ENCODE measurements around the gene RBMX.
"Not testable (repeated sequence)": the region's sequence is repeated elsewhere in the genome, so short reads cannot be mapped to it uniquely, and the experiment has no call there.

The RBMX gene

DNA sequence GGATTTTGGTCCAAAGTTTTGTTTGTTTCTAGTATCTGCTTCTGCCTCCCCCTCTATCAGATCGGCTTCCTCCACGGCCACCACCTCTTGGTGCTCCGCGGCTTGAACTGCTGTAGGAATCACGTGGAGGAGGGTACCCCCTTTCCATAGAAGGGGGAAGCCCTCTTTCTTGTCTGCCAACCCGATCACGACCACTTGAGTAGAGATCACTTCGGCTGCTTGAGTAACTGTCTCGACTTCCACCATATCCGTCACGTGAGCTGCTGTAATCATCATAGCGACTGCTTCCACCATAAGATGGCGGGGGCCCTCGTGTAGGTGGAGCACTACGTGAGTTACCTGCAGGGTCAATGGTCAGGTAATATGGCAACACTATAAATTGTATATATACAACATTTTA, 6.4 kb downstream of the RBMX start:
- not testable (repeated sequence) for DNase-seq

DNA sequence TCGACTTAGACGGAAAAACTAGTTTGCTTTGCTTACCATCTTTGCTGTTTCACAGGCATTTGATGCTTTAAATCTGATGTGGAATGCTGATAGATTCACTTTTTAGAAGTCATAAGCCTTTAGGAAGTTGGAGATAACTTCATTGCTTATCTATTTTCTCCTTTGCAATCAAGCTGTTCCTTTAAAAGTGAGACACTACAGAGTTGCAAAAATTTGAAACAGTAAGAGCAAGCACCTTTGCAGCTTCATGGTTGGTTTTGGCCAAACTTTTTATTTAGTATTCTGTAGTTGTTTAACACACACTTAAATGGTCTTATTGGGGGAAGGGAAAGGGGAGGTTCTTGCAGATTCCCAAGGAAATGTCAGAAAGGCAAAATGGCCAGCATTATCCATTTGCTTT, 7.3 kb downstream of the RBMX start:
- not testable (repeated sequence) for DNase-seq

DNA sequence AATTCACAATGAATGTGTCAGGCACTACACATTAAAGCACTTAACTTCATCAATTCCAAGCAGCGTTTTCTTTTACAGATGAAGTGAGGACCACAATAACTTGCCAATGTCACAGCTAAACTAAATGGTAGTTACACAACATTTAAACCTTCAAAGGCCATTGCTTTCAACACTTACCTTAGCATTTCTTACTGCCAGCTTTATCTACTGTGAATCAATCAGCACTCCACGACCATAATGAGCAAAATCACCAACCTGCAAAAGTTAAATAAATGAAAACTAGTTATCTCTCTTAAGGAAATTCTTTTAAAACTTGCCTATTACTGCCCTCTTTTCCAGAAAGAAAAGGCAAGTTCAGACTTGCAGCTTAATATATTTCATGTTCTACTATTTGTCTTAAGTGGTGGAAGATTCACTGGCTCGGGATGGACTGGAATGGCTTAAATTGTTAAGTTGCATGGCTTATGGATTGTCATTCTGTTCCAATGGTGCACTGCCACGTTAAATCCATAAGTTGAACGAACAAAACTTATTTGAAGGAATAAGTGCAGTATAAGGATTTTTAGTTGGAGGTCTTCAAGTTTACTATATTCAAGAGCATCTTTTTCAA, 8.3 kb downstream of the RBMX start:
- DNase-seq: no peak

DNA sequence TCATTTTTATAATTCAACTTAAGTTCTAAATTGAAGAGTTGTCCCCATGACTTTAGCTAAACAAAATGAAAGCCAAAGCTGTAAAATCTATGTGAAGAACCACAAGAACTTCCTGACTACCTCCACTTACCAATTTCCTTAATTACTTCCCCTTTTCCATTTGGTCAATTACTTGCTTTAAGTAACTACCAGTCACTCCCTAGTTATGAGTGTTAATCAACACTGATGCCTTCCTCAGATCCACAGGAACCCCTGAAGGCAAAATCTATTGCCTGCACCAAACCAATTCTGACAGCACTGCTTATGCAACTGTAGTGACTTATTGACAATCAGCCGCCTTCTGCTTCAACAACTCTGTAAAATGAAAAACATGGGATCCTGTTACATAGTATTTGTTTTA, 10.5 kb downstream of the RBMX start:
- DNase-seq: no peak

DNA sequence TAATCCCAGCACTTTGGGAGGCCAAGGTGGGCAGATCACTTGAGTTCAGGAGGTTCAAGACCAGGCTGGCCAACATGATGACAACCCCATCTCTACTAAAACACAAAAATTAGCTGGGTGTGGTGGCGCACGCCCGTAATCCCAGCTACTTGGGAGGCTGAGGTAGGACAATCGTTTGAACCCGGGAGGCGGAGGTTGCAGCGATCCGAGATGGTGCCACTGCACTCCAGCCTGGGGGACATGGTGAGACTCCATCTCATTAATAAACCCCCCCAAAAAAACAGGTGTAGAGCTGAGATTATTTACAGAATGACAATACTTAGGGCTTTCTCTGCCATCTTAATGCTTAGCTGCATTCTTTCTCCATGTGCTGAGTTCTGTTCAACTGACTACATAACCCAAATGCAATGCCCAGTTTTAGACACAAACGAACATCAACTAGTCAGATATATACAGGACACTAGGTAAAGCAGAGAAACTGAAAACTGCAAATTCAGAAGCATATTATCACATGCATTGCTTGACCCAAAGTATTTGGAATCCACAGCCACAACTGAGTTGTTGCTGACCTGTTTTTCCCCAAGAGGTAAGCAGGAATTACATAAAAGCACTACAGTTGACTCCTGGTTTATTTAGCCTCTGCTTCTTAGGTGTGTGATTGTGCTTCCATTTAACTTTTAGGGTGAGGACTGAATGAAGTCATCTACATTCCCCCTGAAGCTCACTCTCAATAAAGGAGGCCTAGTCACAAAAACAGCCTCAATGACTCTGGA, 12.1 kb downstream of the RBMX start:
- no peak for DNase-seq

DNA sequence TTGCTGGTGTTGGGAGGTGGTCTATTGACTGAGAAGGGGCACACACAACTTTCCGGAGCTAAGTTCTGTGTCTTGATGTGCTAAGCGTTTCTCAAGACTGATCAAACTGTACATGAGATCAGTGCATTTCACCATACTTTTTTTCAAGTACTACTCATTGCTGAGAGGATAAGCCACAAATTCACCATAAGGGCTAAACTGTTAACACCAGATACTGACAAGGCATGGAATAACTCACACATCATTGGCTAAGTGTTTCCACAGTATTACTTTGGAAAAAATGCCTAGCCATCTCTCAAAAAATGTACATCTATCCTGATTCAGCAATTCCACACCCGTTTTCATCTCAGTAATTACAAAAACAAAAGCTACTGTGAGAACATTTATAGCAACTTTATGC, 13.0 kb downstream of the RBMX start:
- no peak for DNase-seq

DNA sequence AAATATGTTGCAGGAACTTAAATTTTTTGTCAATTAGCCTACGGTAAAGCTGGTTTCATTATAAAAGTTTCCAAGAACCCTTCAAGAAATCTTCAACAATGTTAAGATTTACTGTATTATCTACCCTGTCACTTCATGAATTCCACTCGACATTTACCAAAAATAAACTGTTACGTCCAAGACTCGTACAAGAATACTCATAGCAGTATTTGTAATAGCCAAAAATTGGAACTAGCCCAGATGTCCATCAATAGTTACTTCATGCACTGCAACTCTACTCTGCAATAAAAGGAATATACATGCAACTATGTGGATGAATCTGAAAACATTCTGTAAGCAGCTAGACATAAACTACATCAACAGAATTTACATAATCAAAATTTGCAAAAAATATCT, 13.4 kb downstream of the RBMX start:
- DNase-seq: no peak

DNA sequence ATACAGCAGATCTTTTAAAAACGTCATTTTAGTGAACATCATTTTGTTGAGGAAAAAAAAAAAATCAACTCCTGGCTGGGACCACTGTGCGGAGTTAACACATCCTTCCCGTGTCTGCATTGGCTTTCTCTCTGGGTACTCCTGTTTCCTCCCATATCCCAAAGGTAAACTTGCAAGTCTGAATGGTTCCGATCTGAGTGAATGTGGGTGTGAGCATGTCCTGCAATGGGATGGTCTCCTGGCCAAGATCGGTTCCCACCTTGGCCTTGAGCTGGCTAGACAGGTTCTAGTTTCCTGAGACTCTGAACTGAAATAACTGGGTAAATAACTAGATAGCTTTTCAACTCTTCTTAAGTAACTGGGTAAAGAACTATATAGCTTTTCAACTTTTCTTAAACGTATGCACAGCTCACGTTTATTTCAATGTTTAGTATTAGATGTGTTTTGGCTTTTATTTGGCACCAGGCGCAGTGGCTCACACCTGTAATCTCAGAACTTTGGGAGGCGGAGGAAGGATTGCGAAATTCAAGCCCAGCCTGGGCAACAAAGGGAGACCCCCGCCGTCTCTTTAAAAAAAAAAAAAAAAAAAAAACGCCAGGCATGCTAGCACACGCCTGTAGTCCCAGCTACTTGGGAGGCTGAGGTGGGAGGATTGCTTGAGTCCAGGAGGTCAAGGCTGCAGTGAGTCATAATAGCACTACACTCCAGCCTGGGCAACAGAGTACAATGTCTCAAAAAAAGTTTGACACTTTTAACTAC, 14.0 kb downstream of the RBMX start:
- DNase-seq: no peak

DNA sequence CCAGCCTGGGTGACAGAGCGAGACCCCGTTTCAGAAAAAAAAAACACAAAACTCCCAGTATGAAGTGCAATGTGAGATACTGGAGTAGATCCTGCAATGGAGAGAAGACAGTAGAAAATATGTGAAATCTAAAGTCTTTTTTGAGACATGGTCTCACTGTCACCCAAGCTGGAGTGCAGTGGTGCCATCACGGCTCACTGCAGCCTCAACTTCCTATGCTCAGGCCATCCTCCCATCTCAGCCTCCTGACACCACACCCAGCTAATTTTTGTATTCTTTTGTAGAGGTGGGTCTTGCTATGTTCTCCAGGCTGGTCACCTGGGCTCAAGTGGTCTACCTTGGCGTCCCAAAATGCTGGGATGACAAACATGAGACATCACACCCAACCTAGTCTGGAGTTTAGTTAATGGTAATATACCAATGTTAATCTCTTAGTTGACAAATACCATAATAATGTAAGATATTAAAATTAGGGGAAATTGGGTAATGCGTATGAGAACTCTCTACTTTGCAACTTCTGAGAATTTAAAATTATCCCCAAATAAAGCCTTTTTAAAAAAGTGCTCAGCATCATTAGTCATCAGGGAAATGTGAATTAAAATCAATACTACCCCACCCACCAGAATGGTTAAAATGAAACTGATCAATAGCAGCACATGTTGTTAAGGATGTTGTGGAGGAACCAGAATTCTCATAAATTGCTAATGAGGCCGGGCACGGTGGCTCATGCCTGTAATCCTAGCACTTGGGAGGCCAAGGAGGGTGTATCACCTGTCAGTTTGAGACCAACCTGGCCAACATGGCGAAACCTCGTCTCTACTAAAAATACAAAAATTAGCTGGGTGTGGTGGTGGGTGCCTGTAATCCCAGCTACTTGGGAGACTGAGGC, 15.0 kb downstream of the RBMX start:
- DNase-seq: no peak

DNA sequence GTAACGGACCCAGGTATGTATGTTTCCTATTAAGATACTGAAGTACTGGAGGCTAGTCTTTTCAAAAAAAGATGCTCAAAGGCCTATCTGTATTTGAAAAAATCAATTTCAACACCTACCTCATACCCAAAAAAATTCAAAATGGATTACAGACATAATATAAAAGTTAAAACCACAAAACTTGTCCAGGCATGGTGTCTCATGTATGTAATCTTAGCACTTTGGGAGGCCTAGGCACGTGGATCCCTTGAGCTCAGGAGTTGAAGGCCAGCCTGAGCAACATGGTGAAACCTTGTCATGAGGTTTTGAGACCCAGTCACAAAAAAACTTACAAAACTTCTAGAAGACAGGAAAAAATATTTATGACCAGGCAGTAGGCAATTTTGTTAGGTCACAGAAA, 16.7 kb downstream of the RBMX start:
- DNase-seq: no peak

DNA sequence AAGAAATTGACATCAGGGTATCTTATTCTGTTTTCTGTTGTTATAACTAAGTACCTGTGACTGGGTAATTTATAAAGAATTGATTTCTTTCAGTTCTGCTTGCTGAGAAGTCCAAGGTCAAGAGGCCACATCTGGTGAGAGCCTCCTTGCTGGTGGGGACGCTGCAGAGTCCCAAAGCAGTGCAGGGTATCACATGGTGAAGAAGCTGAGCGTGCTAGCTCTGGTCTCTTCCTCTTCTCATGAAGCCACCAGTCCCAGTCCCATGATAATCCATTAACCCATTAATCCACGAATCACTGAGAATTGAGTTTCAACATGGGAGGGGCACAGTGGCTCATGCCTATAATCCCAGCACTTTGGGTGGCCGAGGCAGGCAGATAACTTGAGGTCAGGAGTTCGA, 18.0 kb downstream of the RBMX start:
- DNase-seq: no peak

DNA sequence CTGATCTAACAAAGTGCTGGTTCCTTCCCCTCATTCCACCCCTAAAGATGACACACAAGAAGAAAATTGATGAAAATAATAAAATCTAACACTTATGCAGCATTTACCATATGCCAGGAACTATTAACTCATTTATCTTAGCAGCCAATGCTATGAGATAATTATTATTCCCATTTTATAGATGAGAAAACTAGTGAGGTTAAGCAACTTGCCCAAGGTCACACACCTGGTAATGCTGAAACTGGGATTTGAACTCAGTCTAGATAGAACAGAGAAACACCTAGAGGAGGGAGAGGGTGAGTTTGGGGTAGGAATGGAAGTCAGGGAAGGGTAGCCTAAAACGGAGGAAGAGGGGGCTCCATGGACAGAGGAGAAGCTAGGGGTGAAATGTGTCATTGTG, 18.6 kb downstream of the RBMX start:
- DNase-seq: no peak

DNA sequence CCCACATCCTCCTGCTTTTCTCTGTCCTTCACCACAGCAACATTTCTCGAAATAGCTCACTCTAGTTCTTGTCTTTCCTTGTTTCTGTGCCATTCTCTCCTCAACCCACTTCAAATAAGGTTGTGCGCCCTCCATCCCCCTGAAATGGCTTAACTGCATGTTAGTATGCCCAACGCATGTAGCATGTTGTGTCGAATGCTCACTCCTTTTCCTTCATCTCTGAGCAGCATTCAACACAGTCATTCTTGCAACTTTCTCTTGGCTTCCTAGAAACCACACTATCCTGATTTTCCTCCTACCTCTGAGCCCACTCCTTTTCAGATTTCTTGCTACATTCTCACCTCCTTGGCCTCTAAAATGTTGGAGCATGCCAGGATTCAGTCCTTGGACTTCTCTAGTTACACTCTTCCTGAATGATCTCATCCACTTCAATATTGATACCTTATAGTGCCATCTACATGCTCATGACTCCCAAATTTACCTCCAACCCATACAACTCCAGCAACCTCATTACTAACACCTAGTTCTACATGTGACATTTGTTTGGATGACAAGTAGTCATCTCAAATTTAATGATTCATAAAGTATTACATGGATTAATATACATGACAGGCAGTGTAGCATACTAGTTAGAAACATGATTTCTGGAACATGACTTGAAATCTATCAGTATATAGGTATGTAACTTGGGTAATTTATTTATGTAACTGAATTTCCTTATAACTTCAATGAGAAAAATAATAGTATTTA, 22.3 kb downstream of the RBMX start:
- DNase-seq: no peak

DNA sequence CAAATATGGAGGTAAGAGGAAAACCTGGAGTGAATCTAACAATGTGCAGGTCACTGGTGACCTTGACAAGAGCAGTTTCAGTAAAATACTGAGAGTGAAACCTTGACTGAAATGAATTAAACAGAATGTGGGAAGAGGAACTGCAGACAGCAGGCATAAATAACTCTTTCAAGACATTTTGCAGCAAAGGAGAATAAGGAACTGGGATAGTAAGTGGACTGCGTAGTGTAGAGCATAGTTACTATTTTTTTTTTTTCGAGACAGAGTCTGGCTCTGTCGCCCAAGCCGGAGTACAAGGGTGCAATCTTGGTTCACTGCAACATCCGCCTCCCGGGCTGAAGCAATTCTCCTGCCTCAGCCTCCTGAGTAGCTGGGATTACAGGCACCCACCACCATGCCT, 24.0 kb downstream of the RBMX start:
- no peak for DNase-seq

DNA sequence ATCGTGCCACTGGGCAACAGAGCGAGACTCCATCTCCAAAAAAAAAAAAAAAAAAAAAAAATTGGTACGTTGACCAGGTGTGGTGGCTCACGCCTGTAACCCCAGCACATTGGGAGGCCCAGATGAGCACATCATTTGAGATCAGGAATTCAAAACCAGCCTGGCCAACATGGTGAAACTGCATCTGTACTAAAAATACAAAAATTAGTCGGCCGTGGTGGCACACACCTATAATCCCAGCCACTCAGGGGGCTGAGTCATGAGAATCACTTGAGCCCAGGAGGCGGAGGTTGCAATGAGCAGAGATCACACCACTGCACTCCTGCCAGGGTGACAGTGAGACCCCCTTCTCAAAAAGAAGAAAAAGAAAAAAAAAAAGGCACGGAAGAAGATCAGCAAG, 24.5 kb downstream of the RBMX start:
- no peak for DNase-seq

DNA sequence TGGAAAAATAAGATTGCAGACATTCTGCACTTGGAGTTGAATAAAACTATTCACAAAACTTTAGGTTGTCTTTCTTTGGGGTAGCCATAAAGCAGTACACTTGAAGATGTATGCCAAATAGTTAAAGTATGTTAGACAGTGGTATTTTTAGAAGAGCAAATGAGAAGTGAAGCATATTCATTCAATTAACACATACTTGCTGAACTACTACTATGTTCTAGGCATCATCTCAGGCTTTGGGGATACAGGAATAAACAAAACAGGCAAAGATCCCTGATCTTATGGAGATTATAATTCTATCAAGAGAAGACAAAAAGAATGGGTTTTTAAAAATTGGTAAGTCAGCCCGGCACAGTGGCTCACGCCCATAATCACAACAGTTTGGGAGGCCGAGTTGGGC, 29.0 kb downstream of the RBMX start:
- DNase-seq: no peak

DNA sequence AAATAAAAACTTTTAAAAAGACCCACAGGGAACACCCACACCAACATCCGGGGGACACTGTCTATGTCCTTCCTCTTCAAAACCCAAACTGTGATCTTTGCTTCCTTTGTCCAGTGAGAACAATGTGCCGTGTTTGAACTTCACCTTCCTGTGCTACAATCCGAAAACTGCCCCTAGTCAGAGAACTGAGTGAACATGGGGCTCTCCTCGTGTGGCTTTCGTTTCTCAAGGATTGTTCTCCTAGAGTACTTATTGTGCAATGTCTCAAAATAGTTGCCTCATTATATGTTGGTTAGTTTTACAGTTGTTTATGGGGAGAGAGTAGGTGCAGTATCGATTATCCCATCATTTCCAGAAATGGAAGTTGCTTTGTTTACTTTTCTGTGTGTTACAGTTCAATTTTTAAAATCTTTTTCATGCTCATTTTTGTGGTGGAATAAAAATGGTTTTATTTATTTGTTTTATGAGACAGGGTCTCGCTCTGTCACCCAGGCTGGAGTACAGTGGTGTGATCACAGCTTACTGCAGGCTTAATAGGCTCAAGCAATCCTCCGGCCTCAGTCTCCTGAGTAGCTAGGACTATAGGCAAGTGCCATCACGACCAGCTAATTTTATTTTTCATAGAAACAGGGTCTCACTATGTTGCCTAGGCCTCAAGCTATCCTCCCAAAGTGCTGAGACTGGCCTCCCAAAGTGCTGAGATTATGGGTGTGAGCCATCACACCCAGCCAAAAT, 29.9 kb downstream of the RBMX start:
- DNase-seq: no peak

DNA sequence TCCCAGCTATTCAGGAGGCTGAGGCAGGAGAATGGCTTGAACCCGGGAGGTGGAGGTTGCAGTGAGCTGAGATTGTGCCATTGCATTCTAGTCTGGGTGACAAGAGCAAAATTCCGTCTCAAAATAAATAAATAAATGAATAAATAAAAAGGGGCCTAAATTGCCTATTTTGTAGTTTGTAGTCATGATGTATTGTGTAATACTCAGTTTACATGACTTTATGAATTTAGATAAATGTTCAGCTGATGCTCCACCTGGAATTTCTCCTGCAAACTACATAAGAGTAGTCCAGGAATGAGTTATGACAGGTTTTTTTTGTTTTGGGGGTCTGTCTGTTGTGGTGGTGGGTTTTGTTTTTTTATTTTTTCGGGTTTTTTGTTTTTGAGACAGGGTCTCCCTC, 31.1 kb downstream of the RBMX start:
- DNase-seq: no peak

DNA sequence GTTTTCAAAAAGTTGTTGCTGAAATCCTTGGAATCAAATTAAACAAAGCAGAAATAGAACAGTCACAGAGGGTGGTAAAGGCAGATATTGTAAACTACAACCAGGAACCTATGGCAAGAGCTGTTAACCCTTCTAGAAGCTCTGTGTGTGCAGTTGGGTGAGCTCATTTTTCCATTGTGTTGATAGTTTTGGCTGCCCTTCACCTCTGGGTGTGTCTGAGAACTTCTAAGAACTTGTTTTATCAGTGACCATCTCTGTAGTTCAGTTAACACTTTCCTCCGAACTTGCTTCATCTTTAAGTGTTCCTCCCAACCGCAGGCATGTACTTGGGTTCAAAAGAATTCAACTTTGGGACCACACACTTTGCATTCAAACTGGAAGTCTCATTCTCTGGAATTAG, 32.7 kb downstream of the RBMX start:
- no peak for DNase-seq

DNA sequence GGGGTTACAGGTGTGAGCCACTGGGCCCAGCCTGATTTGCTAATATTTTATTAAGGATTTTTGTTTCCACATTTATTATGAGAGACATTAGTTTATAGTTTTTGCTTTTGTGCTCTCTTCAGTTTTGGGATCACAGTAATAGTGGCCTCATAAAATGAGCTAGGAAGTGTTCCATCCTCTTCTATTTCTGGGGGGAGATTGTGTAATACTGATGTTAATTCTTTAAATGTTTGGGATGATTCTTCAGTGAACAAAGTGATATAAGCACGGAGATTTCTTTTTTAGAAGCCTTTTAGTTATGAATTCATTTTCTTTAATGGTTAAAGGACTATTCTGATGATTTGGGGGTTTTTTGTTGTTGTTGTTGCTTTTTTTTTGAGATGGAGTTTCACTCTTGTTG, 41.3 kb downstream of the RBMX start:
- no peak for DNase-seq

DNA sequence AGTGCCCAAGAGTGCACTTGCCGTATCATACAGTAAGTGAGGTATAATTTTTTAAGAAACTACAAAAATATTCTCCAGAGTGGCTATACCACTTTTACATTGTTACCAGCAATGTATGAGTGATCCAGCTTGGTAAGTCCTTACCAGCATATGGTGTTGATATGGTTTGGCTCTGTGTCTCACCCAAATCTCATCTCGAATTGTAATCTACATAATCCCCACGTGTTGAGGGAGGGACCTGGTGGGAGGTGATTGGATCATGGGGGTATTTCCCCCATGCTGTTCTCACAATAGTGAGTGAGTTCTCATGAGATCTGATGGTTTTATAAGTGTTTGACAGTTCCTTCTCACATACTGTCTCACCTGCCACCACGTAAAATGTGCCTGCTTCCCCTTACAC, 44.8 kb downstream of the RBMX start:
- no peak for DNase-seq

DNA sequence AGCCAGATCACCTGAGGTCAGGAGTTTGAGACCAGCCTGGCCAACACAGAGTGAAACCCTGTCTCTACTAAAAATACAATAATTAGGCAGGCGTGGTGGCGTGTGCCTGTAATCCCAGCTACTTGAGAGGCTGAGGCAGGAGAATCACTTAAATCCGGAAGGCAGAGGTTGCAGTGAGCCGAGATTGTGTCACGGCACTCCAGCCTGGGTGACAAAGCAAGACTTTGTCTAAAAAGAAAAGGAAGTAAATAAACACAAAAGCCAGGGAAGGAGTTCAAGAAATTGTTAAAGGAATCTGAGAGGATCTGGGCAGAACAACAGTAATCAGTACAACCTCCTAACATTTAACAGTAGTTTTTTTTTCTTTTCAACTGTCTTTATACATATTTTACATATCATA, 51.1 kb downstream of the RBMX start:
- no peak for DNase-seq
